A549 (cell line): ENCODE results near the gene C16orf54. TPM values are rescaled to one million over a fixed set of nuclear protein-coding genes. Genes with fewer than 3 reads are reported as not detected.
"Not testable (repeated sequence)": the region's sequence is repeated elsewhere in the genome, so short reads cannot be mapped to it uniquely, and the experiment has no call there.

Source experiments
- ATAC-seq, 2 experiments: fragments of 200-7000 bp in 1 of 2; fragments of >200 bp in 1 of 2; cut with Nextera tagmentation in 1 of 2; cut with Tn5 transposase in 1 of 2; 3 replicates each; pipeline versions ENCODE4 v1.8.0 to v1.9.1; 2018 to 2020; ENCODE audit warnings: mild to moderate bottlenecking in 1 of 2, moderate library complexity in 1 of 2
- CTCF ChIA-PET: fragments of 300-600 bp; sonication (Branson Sonifier 250); formaldehyde crosslinking; extraction: SDS; loops from one replicate; lab custom pipeline; 2021; ENCODE audit warnings: antibody characterized with exemption, inconsistent platforms; lab: Yijun Ruan, JAX
- POLR2A ChIA-PET: fragments of 350-600 bp; formaldehyde crosslinking; extraction: SDS; loops from one replicate; lab custom pipeline; 2021; ENCODE audit warnings: antibody characterized with exemption, inconsistent platforms; lab: Yijun Ruan, JAX
- DNase-seq, 2 experiments: peaks; one replicate each; pipeline versions ENCODE4 v3.0.0 to v3.0.0-alpha.2; 2011 to 2016; ENCODE audit warnings: low read depth in 1 of 2, low spot score in 1 of 2
- FAIRE-seq: peaks from 2 replicates; lab custom pipeline; 2011; peaks lifted over from hg19 to GRCh38; lab: Jason Lieb, UNC
- H3K27ac ChIP-seq, 2 experiments: fragments of >200 bp; sonication (Bioruptor Twin); formaldehyde crosslinking; 3 replicates each; pipeline ENCODE4 v1.5.1; 2016 to 2017
- H3K4me1 ChIP-seq: fragments of >200 bp; sonication (Bioruptor Twin); formaldehyde crosslinking; 3 replicates; pipeline ENCODE4 v1.6.1; 2016
- H3K4me2 ChIP-seq: fragments of >200 bp; sonication (Bioruptor Twin); formaldehyde crosslinking; 3 replicates; pipeline ENCODE4 v1.6.1; 2016
- H3K4me3 ChIP-seq: fragments of >200 bp; sonication (Bioruptor Twin); formaldehyde crosslinking; 3 replicates; pipeline ENCODE4 v1.5.1; 2016
- H3K9me3 ChIP-seq: fragments of >200 bp; sonication (Bioruptor Twin); formaldehyde crosslinking; 3 replicates; pipeline ENCODE4 v1.6.1; 2016
- BHLHE40 ChIP-seq: IDR thresholded peaks from 2 replicates; pipeline ENCODE4 v1.6.1; 2012; ENCODE audit warnings: low read depth, low read length, inconsistent platforms
- CBX2 ChIP-seq: fragments of 200-600 bp; sonication (generic); IDR thresholded peaks from 2 replicates; pipeline ENCODE4 v1.6.1; 2016; ENCODE audit warnings: low read depth, mild to moderate bottlenecking, borderline replicate concordance
- CHD4 ChIP-seq: fragments of 200-600 bp; sonication (generic); IDR thresholded peaks from 2 replicates; pipeline ENCODE4 v1.6.1; 2016; ENCODE audit warnings: antibody characterized with exemption, mild to moderate bottlenecking, borderline replicate concordance
- CTCF ChIP-seq: fragments of >200 bp; sonication (Bioruptor Twin); formaldehyde crosslinking; IDR thresholded peaks from 3 replicates; pipeline ENCODE4 v1.5.1; 2016
- ESRRA ChIP-seq: fragments of 150-350 bp; IDR thresholded peaks from 2 replicates; pipeline ENCODE4 v1.6.1; 2014; ENCODE audit warnings: mild to moderate bottlenecking, low read length, borderline replicate concordance
- HMGXB4 ChIP-seq: fragments of 250-450 bp; sonication (Bioruptor Pico); IDR thresholded peaks from 2 replicates; pipeline ENCODE4 v1.5.0; 2021; ENCODE audit warnings: mild to moderate bottlenecking, moderate library complexity, borderline replicate concordance
- HOXA7 ChIP-seq: fragments of 250-450 bp; sonication (Bioruptor Pico); IDR thresholded peaks from 2 replicates; pipeline ENCODE4 v1.5.0; 2020; ENCODE audit warnings: mild to moderate bottlenecking, moderate library complexity
- KDM5A ChIP-seq: fragments of 200-600 bp; sonication (generic); IDR thresholded peaks from 2 replicates; pipeline ENCODE4 v1.6.1; 2016; ENCODE audit warnings: antibody characterized with exemption, mild to moderate bottlenecking
- NPAS2 ChIP-seq: fragments of 250-450 bp; sonication (Bioruptor Pico); IDR thresholded peaks from 2 replicates; pipeline ENCODE4 v1.8.0; 2022; ENCODE audit warnings: mild to moderate bottlenecking, moderate library complexity, borderline replicate concordance
- NR3C1 ChIP-seq: fragments of >200 bp; sonication (Bioruptor Twin); formaldehyde crosslinking; IDR thresholded peaks from 3 replicates; pipeline ENCODE4 v1.6.1; 2017
- PBX3 ChIP-seq: IDR thresholded peaks from 2 replicates; pipeline ENCODE4 v1.6.1; 2012
- POLR2A ChIP-seq: IDR thresholded peaks from 2 replicates; pipeline ENCODE4 v1.6.1; 2012; ENCODE audit warnings: mild to moderate bottlenecking, low read length
- REST ChIP-seq: fragments of 200-600 bp; sonication (generic); IDR thresholded peaks from 2 replicates; pipeline ENCODE4 v1.6.1; 2016; ENCODE audit warnings: antibody characterized with exemption, mild to moderate bottlenecking, moderate library complexity
- RFX5 ChIP-seq: fragments of 450-650 bp; IDR thresholded peaks from 2 replicates; pipeline ENCODE4 v1.7.1; 2014; ENCODE audit warnings: antibody characterized with exemption, mild to moderate bottlenecking, moderate library complexity
- SREBF2 ChIP-seq: fragments of 450-650 bp; IDR thresholded peaks from 2 replicates; pipeline ENCODE4 v1.6.1; 2014; ENCODE audit warnings: mild to moderate bottlenecking, moderate library complexity
- TFCP2L1 ChIP-seq: fragments of 250-450 bp; sonication (Bioruptor Pico); IDR thresholded peaks from 2 replicates; pipeline ENCODE4 v1.5.0; 2021; ENCODE audit warnings: mild to moderate bottlenecking
- TP53 ChIP-seq: fragments of 250-450 bp; sonication (Bioruptor Pico); IDR thresholded peaks from 2 replicates; pipeline ENCODE4 v1.5.0; 2021; ENCODE audit warnings: mild to moderate bottlenecking, moderate library complexity
- ZFP36 ChIP-seq: fragments of 450-650 bp; IDR thresholded peaks from 2 replicates; pipeline ENCODE4 v1.6.1; 2014; ENCODE audit warnings: borderline replicate concordance; ENCODE audit not compliant: partially characterized antibody
- ZNF302 ChIP-seq: fragments of 250-450 bp; sonication (Bioruptor Pico); IDR thresholded peaks from 2 replicates; pipeline ENCODE4 v1.9.0; 2021; ENCODE audit warnings: inconsistent platforms, mild to moderate bottlenecking, moderate library complexity
- WGBS: methylation state at CpG from one replicate; pipeline ENCODE4 v1.1.6; 2017; ENCODE audit errors: missing lambda C conversion rate; 5-methylcytosine and 5-hydroxymethylcytosine counted together
- polyA plus RNA-seq, 4 experiments: library from polyadenylated mRNA; depleted of rRNA in 3 of 4; stranded (reverse); fragments of >200 nt; fragmentation: RNase III in 1 of 4; extraction: RNeasy Plus Mini Kit Qiagen cat#74134 plus additional on column Dnase treatment in 1 of 4; gene quantifications; 2 replicates in 3 of 4; 3 replicates in 1 of 4; pipeline ENCODE4 v1.2.3, GENCODE V29; 2011 to 2017

The C16orf54 gene
- polyA plus RNA-seq, 2 of the 4 experiments (the other 2 are of a cell fraction), result not detected

- FAIRE-seq, result no peak
- Histone ChIP-seq H3K4me3 (no peak overlapping the region), H3K9me3 (no peaks in the 10 kb centered on the region), H3K4me2 (no peak overlapping the region), H3K27ac (no peak overlapping the region), H3K4me1 (peaks cover 4% of the 10 kb centered on the region; the same call in 1 of the 3 replicates)
- TF ChIP-seq CHD4, result no peak
- no peak for TF ChIP-seq ZFP36
- no peak for TF ChIP-seq ZNF302 (CRISPR knock-in tag)
- WGBS, result 72% methylated on average over 7 of the region's 7 CpGs
- ATAC-seq, result no peak
- POLR2A ChIA-PET, result no interaction called here
- CTCF ChIA-PET, result interaction anchor here (1.0 to 8.2 kb wide), 9 partner anchors 13 to 583 kb away, joined by 3 to 84 read pairs (median 6); partner anchors contain the start of genes PAGR1 and TLCD3B
- DNase-seq, result no peak
Observed at GRCh38 chr16:29697391-29697790, 48.4 kb downstream of the C16orf54 start.

GRCh38 chr16:29696881-29697331 lies 48.9 kb downstream of the C16orf54 start:
- POLR2A ChIA-PET, result no interaction called here
- no peaks in the 10 kb centered on the region for H3K9me3 ChIP-seq
- no peak for ATAC-seq
- CTCF ChIA-PET, result interaction anchor here (0.9 to 2.6 kb wide), 9 partner anchors 10 to 582 kb away, joined by 3 to 7 read pairs (median 3); partner anchors contain the start of gene PAGR1
- no peak overlapping the region for H3K4me3 ChIP-seq
- WGBS, result 83% methylated on average over 9 of the region's 21 CpGs
- FAIRE-seq, result no peak
- peaks cover 4% of the 10 kb centered on the region; the same call in 1 of the 3 replicates for H3K4me1 ChIP-seq
- H3K27ac ChIP-seq, result no peak overlapping the region
- TF ChIP-seq HOXA7 (no peak), RFX5 (no peak), TP53 (CRISPR knock-in tag) (no peak)
- no peak overlapping the region for H3K4me2 ChIP-seq
- DNase-seq, result no peak

GRCh38 chr16:29695675-29696074 lies 50.1 kb downstream of the C16orf54 start:
- H3K4me3 ChIP-seq, H3K4me2 ChIP-seq, POLR2A ChIA-PET, DNase-seq, H3K9me3 ChIP-seq, FAIRE-seq, ATAC-seq, H3K4me1 ChIP-seq, H3K27ac ChIP-seq: not testable (repeated sequence)
- 76% methylated on average over 3 of the region's 3 CpGs for WGBS
- CTCF ChIA-PET, result interaction anchor here (0.9 to 2.6 kb wide), 5 partner anchors 12 to 337 kb away, joined by 3 to 7 read pairs (median 3); no protein-coding TSS in a partner anchor

- Histone ChIP-seq H3K27ac (no peak overlapping the region), H3K4me3 (no peak overlapping the region), H3K4me1 (peaks cover 5% of the 10 kb centered on the region; the same call in 1 of the 3 replicates), H3K9me3 (no peaks in the 10 kb centered on the region), H3K4me2 (no peak overlapping the region)
- TF ChIP-seq BHLHE40 (no peak), NPAS2 (CRISPR knock-in tag) (no peak), REST (no peak), CBX2 (no peak), KDM5A (no peak), NR3C1 (no peak), POLR2A (no peak), CTCF (no peak), ESRRA (no peak), SREBF2 (no peak), HMGXB4 (CRISPR knock-in tag) (no peak), TFCP2L1 (CRISPR knock-in tag) (no peak), PBX3 (no peak)
- ChIA-PET POLR2A (no interaction called here), CTCF (interaction anchor here (0.7 to 1.5 kb wide), 4 partner anchors 34 to 566 kb away, joined by 3 to 5 read pairs (median 4); no protein-coding TSS in a partner anchor)
- no peak for DNase-seq
- 0 out of 6 replicates have a peak, but pooled peaks of 1 of the 2 experiments have one; percentile 5 for ATAC-seq
- WGBS, result 77% methylated on average over 21 of the region's 41 CpGs
- FAIRE-seq, result no peak
Observed at GRCh38 chr16:29694384-29695195, 51.2 kb downstream of the C16orf54 start.
